Measurements from ENCODE around the gene PIGZ.

PIGZ gene

DNA sequence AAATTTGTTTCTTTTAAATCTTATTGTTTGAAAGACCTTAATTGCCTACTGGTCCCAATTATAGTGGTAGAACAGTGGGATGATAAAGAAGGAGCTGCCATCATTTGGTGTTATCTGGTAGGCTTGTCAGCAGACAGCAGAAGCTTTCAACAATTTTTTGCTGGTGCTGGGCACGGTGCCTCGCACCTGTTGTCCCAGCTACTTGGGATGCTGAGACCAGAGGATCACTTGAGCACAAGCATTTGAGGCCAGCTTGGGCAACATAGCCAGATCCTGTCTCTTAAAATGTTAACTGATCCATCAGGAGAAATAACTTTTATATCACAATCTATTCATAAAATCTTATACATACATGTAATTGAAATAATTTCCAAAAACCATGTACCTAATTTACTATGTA, 64.9 kb downstream of the PIGZ start:
- H3K4me3 ChIP-seq (replicated peaks; ENCODE audit: low read depth, low read length): no peak overlapping the region
- no peak for DNase-seq (ENCODE audit: low read depth)
- TF ChIP-seq, protein P1, sequence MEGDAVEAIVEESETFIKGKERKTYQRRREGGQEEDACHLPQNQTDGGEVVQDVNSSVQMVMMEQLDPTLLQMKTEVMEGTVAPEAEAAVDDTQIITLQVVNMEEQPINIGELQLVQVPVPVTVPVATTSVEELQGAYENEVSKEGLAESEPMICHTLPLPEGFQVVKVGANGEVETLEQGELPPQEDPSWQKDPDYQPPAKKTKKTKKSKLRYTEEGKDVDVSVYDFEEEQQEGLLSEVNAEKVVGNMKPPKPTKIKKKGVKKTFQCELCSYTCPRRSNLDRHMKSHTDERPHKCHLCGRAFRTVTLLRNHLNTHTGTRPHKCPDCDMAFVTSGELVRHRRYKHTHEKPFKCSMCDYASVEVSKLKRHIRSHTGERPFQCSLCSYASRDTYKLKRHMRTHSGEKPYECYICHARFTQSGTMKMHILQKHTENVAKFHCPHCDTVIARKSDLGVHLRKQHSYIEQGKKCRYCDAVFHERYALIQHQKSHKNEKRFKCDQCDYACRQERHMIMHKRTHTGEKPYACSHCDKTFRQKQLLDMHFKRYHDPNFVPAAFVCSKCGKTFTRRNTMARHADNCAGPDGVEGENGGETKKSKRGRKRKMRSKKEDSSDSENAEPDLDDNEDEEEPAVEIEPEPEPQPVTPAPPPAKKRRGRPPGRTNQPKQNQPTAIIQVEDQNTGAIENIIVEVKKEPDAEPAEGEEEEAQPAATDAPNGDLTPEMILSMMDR (IDR thresholded peaks at IDR 0.05; ENCODE audit: low read length, missing control alignments): no peak

GRCh38 chr3:196902296-196902695, 66.3 kb downstream of the PIGZ start:
- no peak overlapping the region for H3K4me3 ChIP-seq (replicated peaks; ENCODE audit: low read depth, low read length)
- TF ChIP-seq, protein P1 (IDR thresholded peaks at IDR 0.05; ENCODE audit: low read length, missing control alignments): no peak
- DNase-seq (ENCODE audit: low read depth): no peak

- H3K4me3 ChIP-seq (replicated peaks; ENCODE audit: low read depth, low read length): no peak overlapping the region
- TF ChIP-seq, protein P1 (IDR thresholded peaks at IDR 0.05; ENCODE audit: low read length, missing control alignments): no peak
- DNase-seq (ENCODE audit: low read depth): no peak
Measured at GRCh38 chr3:196901768-196902167, 66.9 kb downstream of the PIGZ start.
